Natural killer cell treated with Interleukin-12 subunit alpha and Interleukin-12 subunit beta and Interleukin-15 and Interleukin-18, amount 100 ng/mL, for 72 hours (primary cell): ENCODE data around the gene ESPNL. TPM values are rescaled to one million over a fixed set of nuclear protein-coding genes. Genes with fewer than 3 reads are reported as not detected.
"Not testable (repeated sequence)": the region's sequence is repeated elsewhere in the genome, so short reads cannot be mapped to it uniquely, and the experiment has no call there.

Experiments used
- ATAC-seq, 2 donors: fragments of 150-1000 bp; cut with Tn5 transposase in 1 of 2; sonication (Bioruptor Pico), chemical (Tn5 transposase) in 1 of 2; 2 replicates each; pipeline ENCODE4 v1.10.0; 2021
- DNase-seq: peaks from one replicate; pipeline ENCODE4 v3.0.0; 2022; ENCODE audit warnings: low spot score
- H3K27ac Mint-ChIP-seq, 2 donors: 1 replicate in 1 of 2; 2 replicates in 1 of 2; pipeline ENCODE4 v1.8.0; 2022; ENCODE audit warnings: mixed read lengths in 2 of 2, mild to moderate bottlenecking in 1 of 2, moderate library complexity in 1 of 2
- H3K27me3 Mint-ChIP-seq, 2 donors: 1 replicate in 1 of 2; 2 replicates in 1 of 2; pipeline ENCODE4 v1.8.0; 2022; ENCODE audit warnings: mixed read lengths in 2 of 2
- H3K36me3 Mint-ChIP-seq: one replicate; pipeline ENCODE4 v1.8.0; 2022; ENCODE audit warnings: mixed read lengths
- H3K4me1 Mint-ChIP-seq, 2 donors: 1 replicate in 1 of 2; 2 replicates in 1 of 2; pipeline ENCODE4 v1.8.0; 2022; ENCODE audit warnings: low read depth in 2 of 2, mixed read lengths in 2 of 2, mild to moderate bottlenecking in 1 of 2
- H3K4me3 Mint-ChIP-seq: one replicate; pipeline ENCODE4 v1.8.0; 2022; ENCODE audit warnings: mixed read lengths
- H3K9me3 Mint-ChIP-seq: 2 replicates; pipeline ENCODE4 v1.8.0; 2022; ENCODE audit warnings: mixed read lengths
- total RNA-seq, 2 donors: library from RNA; stranded (reverse); gene quantifications; one replicate each; pipeline ENCODE4 v1.2.3, GENCODE V29; 2022

ESPNL gene
- total RNA-seq, 2 donors from 2014 or later: 0.19 TPM; not detected in 1

GRCh38 chr2:238167761-238168160, 67.6 kb downstream of the ESPNL start:
- Mint-ChIP-seq H3K4me1 (peaks cover 22 to 35% of the 10 kb centered on the region in 2 donors), H3K4me3 (no peak overlapping the region), H3K27ac (peak overlapping the region in 1 of 2 donors; percentile 91), H3K9me3 (no peaks in the 10 kb centered on the region), H3K36me3 (peaks cover 5% of the 10 kb centered on the region), H3K27me3 (no peaks in the 10 kb centered on the region)
- ATAC-seq: no peak
- peak; percentile 51 for DNase-seq

- ATAC-seq (no peak), DNase-seq (peak; percentile 46)
- Mint-ChIP-seq H3K4me3 (no peak overlapping the region), H3K4me1 (peaks cover 29 to 42% of the 10 kb centered on the region in 2 donors), H3K36me3 (peaks cover 12% of the 10 kb centered on the region), H3K27me3 (no peaks in the 10 kb centered on the region), H3K9me3 (no peaks in the 10 kb centered on the region), H3K27ac (peak overlapping the region in 1 of 2 donors; percentile 91)
Observed at GRCh38 chr2:238168196-238169047, 68.3 kb downstream of the ESPNL start.

- Mint-ChIP-seq H3K9me3 (no peaks in the 10 kb centered on the region), H3K4me1 (peaks cover 33 to 49% of the 10 kb centered on the region in 2 donors), H3K36me3 (peaks cover 18% of the 10 kb centered on the region), H3K4me3 (peak overlapping the region; percentile 19), H3K27ac (peak overlapping the region; percentile 72 to 91), H3K27me3 (no peaks in the 10 kb centered on the region)
- ATAC-seq (peak in 1 of 2 donors; percentile 48), DNase-seq (peak; percentile 47)
Observed at GRCh38 chr2:238169048-238169707, 69.0 kb downstream of the ESPNL start.

GRCh38 chr2:238169708-238170251, 69.6 kb downstream of the ESPNL start:
- Mint-ChIP-seq H3K27ac (peak overlapping the region; percentile 72 to 91), H3K4me3 (peak overlapping the region; percentile 19), H3K9me3 (no peaks in the 10 kb centered on the region), H3K4me1 (peaks cover 33 to 48% of the 10 kb centered on the region in 2 donors), H3K36me3 (peaks cover 18% of the 10 kb centered on the region), H3K27me3 (no peaks in the 10 kb centered on the region)
- DNase-seq (peak; percentile 45), ATAC-seq (peak in 1 of 2 donors; percentile 11)

GRCh38 chr2:238170386-238171071, 70.4 kb downstream of the ESPNL start:
- peak in 1 of 2 donors; percentile 47 for ATAC-seq
- H3K4me1 Mint-ChIP-seq: peaks cover 33 to 45% of the 10 kb centered on the region in 2 donors
- peak; percentile 61 for DNase-seq
- no peaks in the 10 kb centered on the region for H3K27me3 Mint-ChIP-seq
- H3K9me3 Mint-ChIP-seq: no peaks in the 10 kb centered on the region
- H3K27ac Mint-ChIP-seq: peak overlapping the region; percentile 72 to 91
- H3K36me3 Mint-ChIP-seq: peaks cover 18% of the 10 kb centered on the region
- peak overlapping the region; percentile 34 for H3K4me3 Mint-ChIP-seq

- H3K27me3 Mint-ChIP-seq, DNase-seq, ATAC-seq, H3K9me3 Mint-ChIP-seq: not testable (repeated sequence)
- peak overlapping the region; percentile 72 to 91 for H3K27ac Mint-ChIP-seq
- peaks cover 18% of the 10 kb centered on the region for H3K36me3 Mint-ChIP-seq
- peaks cover 33 to 45% of the 10 kb centered on the region in 2 donors for H3K4me1 Mint-ChIP-seq
- peak overlapping the region; percentile 34 for H3K4me3 Mint-ChIP-seq
Observed at GRCh38 chr2:238171072-238171431, 70.9 kb downstream of the ESPNL start.

GRCh38 chr2:238171575-238172187, 71.5 kb downstream of the ESPNL start:
- no peaks in the 10 kb centered on the region for H3K9me3 Mint-ChIP-seq
- H3K4me3 Mint-ChIP-seq: peak overlapping the region; percentile 65
- DNase-seq: peak; percentile 63
- no peaks in the 10 kb centered on the region for H3K27me3 Mint-ChIP-seq
- H3K27ac Mint-ChIP-seq: peak overlapping the region; percentile 72 to 91
- H3K36me3 Mint-ChIP-seq: peaks cover 24% of the 10 kb centered on the region
- H3K4me1 Mint-ChIP-seq: peaks cover 33 to 49% of the 10 kb centered on the region in 2 donors
- peak in 1 of 2 donors; percentile 50 for ATAC-seq

GRCh38 chr2:238172439-238172838, 72.3 kb downstream of the ESPNL start:
- peak overlapping the region; percentile 65 for H3K4me3 Mint-ChIP-seq
- H3K9me3 Mint-ChIP-seq: no peaks in the 10 kb centered on the region
- peaks cover 37 to 49% of the 10 kb centered on the region in 2 donors for H3K4me1 Mint-ChIP-seq
- no peak for ATAC-seq
- H3K27me3 Mint-ChIP-seq: no peaks in the 10 kb centered on the region
- peaks cover 30% of the 10 kb centered on the region for H3K36me3 Mint-ChIP-seq
- H3K27ac Mint-ChIP-seq: peak overlapping the region; percentile 72 to 91
- DNase-seq: peak; percentile 34

GRCh38 chr2:238173692-238174091, 73.6 kb downstream of the ESPNL start:
- Mint-ChIP-seq H3K4me1 (peaks cover 41 to 47% of the 10 kb centered on the region in 2 donors), H3K9me3 (no peaks in the 10 kb centered on the region), H3K36me3 (peaks cover 33% of the 10 kb centered on the region), H3K4me3 (no peak overlapping the region), H3K27ac (peak overlapping the region; percentile 72 to 91), H3K27me3 (no peaks in the 10 kb centered on the region)
- DNase-seq (peak; percentile 18), ATAC-seq (peak in 1 of 2 donors; percentile 43)

GRCh38 chr2:238174291-238174690, 74.2 kb downstream of the ESPNL start:
- no peaks in the 10 kb centered on the region for H3K9me3 Mint-ChIP-seq
- DNase-seq (no peak), ATAC-seq (no peak)
- no peak overlapping the region for H3K4me3 Mint-ChIP-seq
- peaks cover 39% of the 10 kb centered on the region for H3K36me3 Mint-ChIP-seq
- no peaks in the 10 kb centered on the region for H3K27me3 Mint-ChIP-seq
- H3K27ac Mint-ChIP-seq: peak overlapping the region in 1 of 2 donors; percentile 91
- peaks cover 41 to 48% of the 10 kb centered on the region in 2 donors for H3K4me1 Mint-ChIP-seq

GRCh38 chr2:238174701-238175100, 74.6 kb downstream of the ESPNL start:
- H3K4me1 Mint-ChIP-seq: peaks cover 39 to 46% of the 10 kb centered on the region in 2 donors
- ATAC-seq: no peak
- peaks cover 40% of the 10 kb centered on the region for H3K36me3 Mint-ChIP-seq
- H3K4me3 Mint-ChIP-seq: no peak overlapping the region
- DNase-seq: no peak
- H3K27me3 Mint-ChIP-seq: no peaks in the 10 kb centered on the region
- no peak overlapping the region for H3K27ac Mint-ChIP-seq
- no peaks in the 10 kb centered on the region for H3K9me3 Mint-ChIP-seq

GRCh38 chr2:238176613-238177012, 76.5 kb downstream of the ESPNL start:
- no peaks in the 10 kb centered on the region for H3K27me3 Mint-ChIP-seq
- H3K9me3 Mint-ChIP-seq: no peaks in the 10 kb centered on the region
- DNase-seq (no peak), ATAC-seq (no peak)
- H3K4me3 Mint-ChIP-seq: no peak overlapping the region
- H3K4me1 Mint-ChIP-seq: peaks cover 30 to 35% of the 10 kb centered on the region in 2 donors
- peaks cover 39% of the 10 kb centered on the region for H3K36me3 Mint-ChIP-seq
- peak overlapping the region in 1 of 2 donors; percentile 7 for H3K27ac Mint-ChIP-seq

GRCh38 chr2:238180554-238180953, 80.4 kb downstream of the ESPNL start:
- no peaks in the 10 kb centered on the region for H3K27me3 Mint-ChIP-seq
- peaks cover 46% of the 10 kb centered on the region for H3K36me3 Mint-ChIP-seq

More at GRCh38 chr2:238180554-238180953, 80.4 kb downstream of the ESPNL start:
- DNase-seq: no peak
- H3K9me3 Mint-ChIP-seq: no peaks in the 10 kb centered on the region
- no peak overlapping the region for H3K4me3 Mint-ChIP-seq
- H3K4me1 Mint-ChIP-seq: peaks cover 44% of the 10 kb centered on the region in 2 donors
- no peak for ATAC-seq
- H3K27ac Mint-ChIP-seq: peak overlapping the region in 1 of 2 donors; percentile 53
